HG02852 (cell line): Measurements from ENCODE around the gene THAP11.

Experiments used
- ATAC-seq: cut with Tn5 transposase; IDR thresholded peaks from one replicate; pipeline ENCODE4 v1.9.1; 2021; ENCODE audit warnings: mild to moderate bottlenecking, moderate library complexity; ENCODE audit not compliant: unreplicated experiment

THAP11 gene

GRCh38 chr16:67841816-67842508 is at the start of gene THAP11:
TSS of gene THAP11 (plus strand) at chr16:67842320. CDS start at chr16:67842555, 235 bp downstream.
- ATAC-seq, result peak; percentile 49

- no peak for ATAC-seq
These were observed 45.9 kb upstream of the THAP11 start for GRCh38 chr16:67796099-67796718.

DNA sequence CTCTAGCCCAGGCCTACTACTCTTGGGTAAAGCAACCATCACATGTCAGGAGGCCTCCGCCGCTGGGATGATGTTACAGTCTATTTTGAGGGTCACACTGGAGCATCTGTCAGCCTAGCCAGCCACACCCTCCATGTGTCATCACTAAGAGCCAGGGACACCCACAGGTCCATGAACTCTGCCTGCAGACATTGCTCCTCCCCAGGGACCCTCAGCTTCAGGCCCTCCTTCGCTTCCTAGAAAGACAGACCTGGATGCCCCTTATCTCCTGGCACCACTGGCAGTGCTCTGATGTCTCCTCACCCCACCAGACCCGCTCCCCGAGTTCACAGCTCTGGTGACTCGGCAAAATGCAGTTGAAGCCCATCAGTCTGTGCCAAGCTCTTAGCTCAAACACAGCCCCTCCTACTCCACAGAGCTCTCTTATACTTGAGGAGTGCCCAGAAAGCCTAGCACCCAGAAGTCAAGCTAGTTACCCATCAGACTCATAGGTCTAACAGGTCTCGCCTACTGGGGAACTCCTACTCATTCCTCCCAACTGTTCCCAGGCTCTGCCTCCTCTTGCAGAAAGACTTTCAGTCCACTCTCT is 41.7 kb upstream of the THAP11 start:
- no peak for ATAC-seq

- ATAC-seq, result no peak
These were observed 40.9 kb upstream of the THAP11 start for GRCh38 chr16:67801241-67801640.

DNA sequence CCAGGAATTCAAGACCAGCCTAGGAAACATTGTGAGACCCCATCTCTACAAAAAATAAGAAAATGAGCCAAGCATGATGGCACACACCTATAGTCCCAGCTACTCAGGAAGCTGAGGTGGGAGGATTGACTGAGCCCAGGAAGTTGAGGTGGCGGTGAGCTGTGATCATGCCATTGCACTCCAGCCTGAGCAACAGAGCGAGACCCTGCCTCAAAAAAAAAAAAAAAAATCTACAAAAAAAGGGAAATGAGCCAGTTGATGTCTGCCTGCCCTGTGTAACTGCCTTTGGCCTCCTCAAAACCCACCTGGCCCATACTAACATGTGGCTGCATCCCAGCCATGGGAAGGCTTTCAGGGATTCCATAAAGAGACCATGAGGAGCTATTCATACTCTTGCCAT is 40.2 kb upstream of the THAP11 start:
- ATAC-seq, result no peak

GRCh38 chr16:67803894-67804293 is 38.2 kb upstream of the THAP11 start:
- no peak for ATAC-seq

DNA sequence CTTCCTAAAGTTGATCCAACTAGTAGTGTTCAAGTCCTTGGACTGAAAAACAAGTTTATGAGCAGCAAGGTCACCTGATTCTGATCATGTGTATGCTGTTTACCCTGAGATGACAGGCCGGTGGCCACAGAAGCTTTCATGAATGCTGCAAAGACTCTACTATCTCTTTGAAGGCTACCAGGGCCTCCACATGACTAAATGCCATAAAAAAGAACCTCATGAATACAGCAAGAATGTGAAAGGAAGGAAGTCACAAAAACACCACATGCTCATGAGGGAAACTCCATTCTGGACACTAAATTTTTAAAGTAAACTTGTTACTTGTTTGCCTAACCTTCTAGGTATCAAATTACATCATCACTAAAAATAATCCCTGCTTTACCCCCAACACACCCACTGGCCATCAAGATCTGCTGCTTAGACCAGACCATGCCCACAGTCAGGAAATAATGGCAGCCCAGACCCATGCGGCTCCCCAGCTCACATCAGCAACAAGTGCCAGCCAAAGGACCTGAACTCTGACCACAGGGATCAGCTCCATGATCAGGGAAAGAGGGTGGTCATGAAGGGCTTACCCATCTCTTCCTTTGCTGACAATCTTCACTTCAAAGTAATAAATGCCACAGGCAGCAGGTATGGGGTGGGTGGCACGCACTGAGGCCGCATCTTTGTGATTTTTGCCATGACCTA is 37.1 kb upstream of the THAP11 start:
- ATAC-seq, result no peak

DNA sequence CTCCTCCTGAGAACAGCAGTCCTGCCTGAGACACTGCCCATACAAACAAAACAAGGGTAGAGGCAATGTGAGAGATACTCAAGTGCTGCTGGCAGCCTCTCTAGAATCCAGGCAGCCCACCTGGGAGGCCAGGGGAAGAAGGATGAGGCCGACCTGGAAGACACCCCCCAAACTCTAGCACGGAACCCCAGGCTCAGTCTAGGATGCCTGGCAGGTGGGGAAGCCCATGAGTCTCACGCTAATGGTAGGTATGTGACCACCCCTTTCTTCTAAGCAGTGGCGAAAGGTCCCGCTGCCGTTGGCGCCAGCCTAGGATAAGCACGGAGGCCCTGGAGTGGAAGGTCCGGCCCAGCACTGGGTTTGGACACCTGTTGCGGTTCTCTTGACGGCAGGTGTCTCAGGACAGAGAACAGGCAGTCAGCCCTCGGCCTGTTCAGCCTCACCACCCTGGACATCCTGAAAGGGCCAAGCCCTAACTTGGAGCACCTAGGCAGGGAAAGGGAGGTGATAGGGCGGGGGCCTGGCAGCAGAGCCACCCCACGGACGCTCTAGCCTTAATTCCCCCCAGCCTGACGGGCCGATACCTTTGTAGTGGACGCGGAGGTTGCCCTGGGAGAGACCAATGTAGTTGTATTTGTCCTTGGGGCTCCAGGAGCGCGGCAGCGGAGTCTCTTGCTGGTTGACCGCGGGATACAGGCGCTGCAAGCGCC is 36.2 kb upstream of the THAP11 start:
- ATAC-seq, result no peak

- peak; percentile 94 for ATAC-seq
These were observed 35.5 kb upstream of the THAP11 start, which contains the start of the genes RANBP10 and TSNAXIP1 for GRCh38 chr16:67806428-67807147. TSS of gene RANBP10 (minus strand) at chr16:67806560. CDS start at chr16:67806536, 24 bp downstream. TSS of gene TSNAXIP1 (plus strand) at chr16:67806889. CDS start at chr16:67807150, 261 bp downstream.

DNA sequence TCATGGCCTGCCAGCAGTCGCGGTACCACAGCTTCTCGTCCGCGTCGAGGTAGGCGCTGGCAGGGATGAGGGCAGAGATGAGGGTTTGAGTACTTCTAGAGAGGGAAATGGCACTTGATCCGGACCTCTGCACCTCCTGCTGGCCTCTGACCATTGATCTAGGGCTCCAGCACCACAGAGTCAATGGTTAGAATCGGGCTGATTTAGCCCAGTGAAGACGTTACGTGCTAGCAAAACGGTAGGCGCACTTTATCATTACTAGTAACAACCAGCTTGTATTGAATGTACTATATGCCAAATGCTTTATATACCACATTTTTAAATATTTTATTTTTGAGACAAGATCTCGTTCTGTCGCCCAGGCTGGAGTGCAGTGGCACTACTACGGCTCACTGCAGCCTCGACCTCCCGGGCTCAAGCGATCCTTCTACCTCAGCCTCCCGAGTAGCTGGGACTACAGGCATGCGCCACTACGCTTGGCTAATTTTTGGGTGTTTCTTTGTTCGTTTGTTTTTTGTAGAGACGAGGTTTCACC is 34.9 kb upstream of the THAP11 start:
- ATAC-seq, result no peak

DNA sequence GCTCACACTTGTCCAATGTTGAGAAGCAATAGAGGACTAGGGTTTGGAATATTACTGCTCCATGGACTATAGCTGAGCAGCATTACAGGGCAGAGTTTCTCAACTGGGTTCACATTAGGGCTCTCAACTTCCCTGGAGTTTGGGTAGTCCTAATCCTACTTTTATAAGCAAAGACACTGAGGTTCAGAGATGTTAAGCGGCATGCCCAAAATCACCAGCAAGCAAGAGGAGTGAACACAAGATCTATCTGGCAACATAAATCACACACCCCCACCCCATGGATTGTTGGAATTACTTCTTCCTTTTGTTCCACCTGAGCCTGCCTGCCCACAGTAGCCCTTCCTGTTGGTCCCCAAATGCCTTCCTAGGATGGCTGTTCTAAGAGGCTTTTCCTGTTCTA is 30.2 kb upstream of the THAP11 start:
- no peak for ATAC-seq

GRCh38 chr16:67814567-67814966 is 27.6 kb upstream of the THAP11 start:
- no peak for ATAC-seq

DNA sequence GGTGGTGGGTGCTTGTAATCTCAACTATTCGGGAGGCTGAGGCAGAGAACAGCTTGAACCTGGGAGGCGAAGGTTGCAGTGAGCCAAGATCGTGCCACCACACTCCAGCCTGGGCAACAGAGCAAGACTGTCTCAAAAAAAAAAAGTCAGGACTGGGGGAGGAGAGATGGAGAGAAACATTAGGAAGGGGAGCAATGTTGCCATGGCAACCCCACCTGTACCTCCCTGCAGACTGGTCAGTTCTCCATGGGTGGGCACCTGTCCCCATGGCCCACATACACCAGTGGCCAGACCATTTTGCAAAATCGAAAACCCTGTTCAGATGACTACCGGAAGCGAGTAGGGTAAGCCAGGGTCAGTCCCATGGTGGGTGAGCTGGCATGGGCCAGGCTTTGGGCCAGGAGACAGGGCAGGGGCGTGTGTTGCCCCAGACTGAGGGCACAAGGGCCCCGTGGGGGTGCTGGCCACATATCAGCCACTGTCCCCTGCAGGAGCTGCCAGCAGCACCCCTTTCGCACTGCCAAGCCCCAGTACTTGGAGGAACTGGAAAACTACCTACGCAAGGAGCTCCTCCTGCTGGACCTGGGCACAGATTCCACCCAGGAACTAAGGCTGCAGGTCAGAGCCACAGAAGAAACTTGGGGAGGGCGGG is 21.4 kb upstream of the THAP11 start:
- ATAC-seq, result no peak

DNA sequence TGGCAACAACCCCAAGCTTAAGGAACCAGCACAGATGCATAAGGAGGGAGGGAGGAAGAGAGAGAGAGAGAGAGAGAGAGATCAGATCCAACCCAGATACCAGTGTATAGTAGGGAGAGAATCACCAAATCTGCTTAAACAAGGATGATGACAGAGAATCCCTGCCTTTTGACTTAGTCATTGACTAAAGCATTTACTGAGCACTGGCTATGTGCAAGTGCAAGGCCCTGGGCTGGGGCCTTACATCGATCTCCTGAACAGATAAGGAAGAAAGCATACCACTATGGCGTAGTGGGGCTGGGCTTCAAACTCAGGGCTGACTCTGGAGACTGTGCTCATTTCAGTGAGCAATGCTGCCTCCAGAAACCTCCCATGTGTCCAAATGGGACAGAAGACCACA is 19.6 kb upstream of the THAP11 start:
- no peak for ATAC-seq

GRCh38 chr16:67825119-67825518 is 17.0 kb upstream of the THAP11 start:
- ATAC-seq, result no peak

DNA sequence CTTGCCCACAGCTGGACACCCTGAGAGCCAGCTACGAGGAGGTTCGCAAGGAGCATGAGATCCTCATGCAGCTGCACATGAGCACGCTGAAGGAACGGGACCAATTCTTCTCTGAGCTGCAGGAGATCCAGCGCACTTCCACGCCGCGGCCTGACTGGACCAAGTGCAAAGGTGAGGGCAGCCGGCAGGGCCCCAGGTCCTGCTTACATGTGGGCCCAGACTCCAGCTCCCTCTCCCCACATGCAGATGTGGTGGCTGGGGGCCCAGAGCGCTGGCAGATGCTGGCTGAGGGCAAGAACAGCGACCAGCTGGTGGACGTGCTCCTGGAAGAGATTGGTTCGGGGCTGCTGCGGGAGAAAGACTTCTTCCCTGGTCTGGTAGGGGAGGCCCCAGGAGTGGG is 16.2 kb upstream of the THAP11 start:
- no peak for ATAC-seq

DNA sequence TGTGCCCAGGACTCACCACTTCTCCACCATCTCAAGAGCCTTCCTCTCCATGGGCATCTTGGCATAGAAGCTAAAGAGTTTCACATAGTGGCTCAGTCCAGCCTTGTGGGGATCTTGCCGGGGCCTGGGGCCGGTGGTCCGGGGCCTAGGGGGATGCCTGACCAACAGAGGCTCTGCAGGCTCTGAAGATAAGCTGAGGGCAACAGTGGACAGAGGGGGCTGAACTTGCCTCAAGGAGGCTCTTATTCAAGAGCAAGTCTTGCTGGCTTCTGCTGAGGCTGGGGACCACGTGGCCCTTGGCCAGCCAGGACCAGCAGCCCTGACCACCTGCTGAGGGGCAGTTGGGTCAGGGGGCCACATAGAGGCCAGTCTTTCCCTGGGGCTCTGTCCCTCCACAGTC is 13.5 kb upstream of the THAP11 start:
- no peak for ATAC-seq

DNA sequence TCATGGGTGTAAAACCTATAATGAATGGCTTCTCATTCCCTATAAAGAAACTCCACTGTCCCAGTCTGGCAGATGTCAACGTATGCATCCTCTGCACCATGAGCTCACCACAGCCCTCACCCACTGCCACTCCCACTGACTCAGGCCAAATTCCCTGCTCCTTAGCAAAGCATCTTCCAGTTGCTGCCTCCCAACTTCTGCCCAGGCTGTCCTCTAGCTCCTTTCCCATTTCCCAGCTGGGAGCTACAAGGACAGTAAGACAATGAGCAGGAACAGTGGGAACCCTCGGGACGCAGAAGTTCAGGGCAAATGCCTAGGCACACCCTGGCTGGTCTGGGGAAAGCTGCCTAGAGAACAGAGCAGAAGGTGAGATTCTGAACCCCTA is 9.1 kb upstream of the THAP11 start:
- no peak for ATAC-seq

DNA sequence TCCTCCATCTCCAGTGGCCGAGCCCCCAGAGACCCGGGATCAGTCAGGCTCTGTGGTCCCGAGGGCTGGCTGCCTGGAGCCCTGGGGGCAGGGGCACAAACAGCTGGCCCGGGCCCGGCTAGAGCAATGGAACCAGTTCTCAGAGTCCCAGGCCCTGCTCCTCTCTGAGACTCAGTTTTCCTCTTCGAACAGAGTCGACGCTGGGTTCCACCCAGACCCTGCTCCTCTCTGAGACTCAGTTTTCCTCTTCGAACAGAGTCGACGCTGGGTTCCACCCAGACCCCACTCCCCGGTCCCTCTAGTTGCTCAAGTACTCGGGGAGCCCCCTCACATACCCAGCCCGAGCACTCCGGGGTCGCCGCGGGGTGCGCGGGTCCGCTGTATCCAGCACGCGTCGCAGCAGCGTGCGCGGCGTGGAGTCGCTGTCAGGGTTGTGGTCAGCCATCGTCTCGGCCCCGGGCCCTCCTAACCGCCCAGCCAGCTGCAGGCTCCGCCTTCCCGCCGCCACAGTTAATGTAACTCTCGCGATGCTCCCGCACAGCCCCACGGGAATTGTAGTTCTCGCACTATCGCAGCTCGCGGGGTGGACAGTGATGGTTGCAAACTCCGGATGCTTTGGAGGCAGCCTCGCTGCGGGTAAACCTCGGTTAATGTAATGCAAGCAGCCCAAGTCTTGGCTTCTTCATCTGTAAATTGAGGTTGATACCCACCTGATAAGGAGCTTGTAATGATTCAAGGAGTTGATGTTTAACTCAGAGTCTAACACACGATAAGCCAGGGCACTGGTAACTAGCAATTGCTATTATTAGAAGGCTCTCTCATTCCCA is 8.5 kb upstream of the THAP11 start:
- ATAC-seq, result peak; percentile 97
